GM23248 (cell line): ENCODE results near the gene LCE3E.

Experiments
- EZH2 ChIP-seq: fragments of 200-600 bp; sonication (generic); IDR thresholded peaks from 2 replicates; pipeline ENCODE4 v1.6.1; 2018; ENCODE audit warnings: antibody characterized with exemption, mild to moderate bottlenecking; ENCODE audit not compliant: insufficient read depth, poor library complexity, severe bottlenecking
- EZH2phosphoT487 ChIP-seq: fragments of 200-600 bp; sonication (generic); IDR thresholded peaks from 2 replicates; pipeline ENCODE4 v1.6.1; 2018; ENCODE audit warnings: antibody characterized with exemption, moderate library complexity, mild to moderate bottlenecking, low read depth; ENCODE audit not compliant: insufficient read depth

GRCh38 chr1:152535774-152536173, 30.8 kb downstream of the LCE3E start:
- no peak for TF ChIP-seq EZH2
- no peak for TF ChIP-seq EZH2phosphoT487
